Sigmoid colon (tissue), 7 donors: Measurements from ENCODE around the gene PRKCA. TPM values are rescaled to one million over a fixed set of nuclear protein-coding genes. Genes with fewer than 3 reads are reported as not detected.

Experiments
- DNase-seq: peaks from one replicate; pipeline ENCODE4 v3.0.0-alpha.2; 2019
- H3K27ac ChIP-seq, 4 donors: fragments of 200-600 bp; sonication (generic); one replicate each; pipeline ENCODE4 v1.5.1; 2016 to 2019; ENCODE audit warnings: mild to moderate bottlenecking in 1 of 4
- H3K27me3 ChIP-seq, 3 donors: fragments of 200-600 bp; sonication (generic); one replicate each; pipeline ENCODE4 v1.5.1; 2019; ENCODE audit warnings: mild to moderate bottlenecking in 1 of 3
- H3K36me3 ChIP-seq, 4 donors: fragments of 200-600 bp; sonication (generic); one replicate each; pipeline ENCODE4 v1.5.1; 2016 to 2019
- H3K4me1 ChIP-seq, 4 donors: fragments of 200-600 bp; sonication (generic); one replicate each; pipeline ENCODE4 v1.5.1; 2017 to 2019
- H3K4me3 ChIP-seq, 4 donors: fragments of 200-600 bp; sonication (generic); one replicate each; pipeline ENCODE4 v1.5.1; 2017 to 2019; ENCODE audit warnings: mild to moderate bottlenecking in 2 of 4, moderate library complexity in 1 of 4
- H3K9me3 ChIP-seq, 4 donors: fragments of 200-600 bp in 3 of 4; sonication (generic) in 3 of 4; one replicate each; pipeline versions ENCODE4 v1.5.1 to v1.6.1; 2013 to 2019
- EP300 ChIP-seq, 4 donors: sonication (generic); formaldehyde crosslinking; IDR thresholded peaks; one replicate each; pipeline ENCODE4 v1.6.1; 2017; ENCODE audit warnings: antibody characterized with exemption in 4 of 4
- POLR2A ChIP-seq, 2 donors: fragments of 450-650 bp; IDR thresholded peaks; one replicate each; pipeline ENCODE4 v1.6.1; 2016; ENCODE audit warnings: antibody characterized with exemption in 2 of 2, mild to moderate bottlenecking in 2 of 2, moderate library complexity in 2 of 2
- POLR2AphosphoS5 ChIP-seq, 4 donors: sonication (generic); formaldehyde crosslinking; IDR thresholded peaks; one replicate each; pipeline ENCODE4 v1.6.1; 2017; ENCODE audit warnings: antibody characterized with exemption in 4 of 4
- WGBS, 2 donors: extraction: QIAGEN DNeasy Blood & Tissue Kit; methylation state at CpG; one replicate each; pipeline ENCODE4 v1.1.7; 2013; 5-methylcytosine and 5-hydroxymethylcytosine counted together
- intact Hi-C: fragments of 100-400 bp; cut with DNase I; formaldehyde crosslinking; loops from one replicate; pipeline ENCODE4 v1.15.1; 2023
- polyA plus RNA-seq, 3 donors: library from polyadenylated mRNA; stranded (reverse); fragments of 200-250 nt; gene quantifications; one replicate each; pipeline ENCODE4 v1.2.3, GENCODE V29; 2013
- total RNA-seq, 4 donors: library from RNA; depleted of rRNA; stranded (reverse); fragments of >200 nt; gene quantifications; one replicate each; pipeline ENCODE4 v1.1.0, GENCODE V29; 2016
- TF ChIP-seq, protein P1 (sequence below), 4 experiments: fragments of 450-650 bp in 3 of 4; fragments of 200-600 bp in 1 of 4; IDR thresholded peaks; one replicate each; pipeline ENCODE4 v1.5.1; 2016 to 2019; ENCODE audit warnings: antibody characterized with exemption in 4 of 4, mild to moderate bottlenecking in 3 of 4, moderate library complexity in 2 of 4
- donor health status: healthy with polysubstance abuse.
- donor health status: Bipolar disorder and iron deficiency.
- donor health status: healthy.

The PRKCA gene
- total and polyA plus RNA-seq, 7 donors: 6.6 to 58.4 (median 42.6) TPM

DNA sequence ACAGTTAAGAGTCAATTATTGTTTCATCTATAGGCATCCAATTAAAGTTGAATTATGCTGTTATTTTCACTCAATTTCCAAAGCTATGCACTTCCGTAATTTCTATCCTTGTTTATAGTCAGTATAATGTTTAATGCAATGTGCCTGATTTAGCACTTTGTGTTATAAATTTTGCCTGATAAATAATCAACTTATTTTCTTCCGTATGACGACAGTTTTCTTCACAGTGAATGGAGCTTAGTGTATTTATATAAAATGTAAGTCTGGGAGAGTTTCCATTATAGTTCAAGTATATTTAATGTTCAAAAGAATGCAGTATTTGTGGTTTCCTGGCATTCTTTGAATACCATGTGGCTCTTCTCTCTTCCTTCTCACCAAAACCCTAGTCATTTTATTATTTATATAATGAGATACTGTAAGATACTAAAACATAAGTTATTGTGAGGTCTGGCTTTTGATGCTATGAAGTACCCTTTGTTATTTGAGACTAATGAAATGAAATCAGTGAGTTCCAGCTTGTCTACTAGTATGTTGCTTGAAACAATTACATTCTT, 240.6 kb downstream of the PRKCA start:
- TF ChIP-seq, protein P1, sequence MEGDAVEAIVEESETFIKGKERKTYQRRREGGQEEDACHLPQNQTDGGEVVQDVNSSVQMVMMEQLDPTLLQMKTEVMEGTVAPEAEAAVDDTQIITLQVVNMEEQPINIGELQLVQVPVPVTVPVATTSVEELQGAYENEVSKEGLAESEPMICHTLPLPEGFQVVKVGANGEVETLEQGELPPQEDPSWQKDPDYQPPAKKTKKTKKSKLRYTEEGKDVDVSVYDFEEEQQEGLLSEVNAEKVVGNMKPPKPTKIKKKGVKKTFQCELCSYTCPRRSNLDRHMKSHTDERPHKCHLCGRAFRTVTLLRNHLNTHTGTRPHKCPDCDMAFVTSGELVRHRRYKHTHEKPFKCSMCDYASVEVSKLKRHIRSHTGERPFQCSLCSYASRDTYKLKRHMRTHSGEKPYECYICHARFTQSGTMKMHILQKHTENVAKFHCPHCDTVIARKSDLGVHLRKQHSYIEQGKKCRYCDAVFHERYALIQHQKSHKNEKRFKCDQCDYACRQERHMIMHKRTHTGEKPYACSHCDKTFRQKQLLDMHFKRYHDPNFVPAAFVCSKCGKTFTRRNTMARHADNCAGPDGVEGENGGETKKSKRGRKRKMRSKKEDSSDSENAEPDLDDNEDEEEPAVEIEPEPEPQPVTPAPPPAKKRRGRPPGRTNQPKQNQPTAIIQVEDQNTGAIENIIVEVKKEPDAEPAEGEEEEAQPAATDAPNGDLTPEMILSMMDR (IDR thresholded peaks at IDR 0.05): no peak
- TF ChIP-seq POLR2A (IDR thresholded peaks at IDR 0.05): no peak
- TF ChIP-seq POLR2AphosphoS5 (IDR thresholded peaks at IDR 0.05): no peak
- TF ChIP-seq EP300 (IDR thresholded peaks at IDR 0.05): no peak
- H3K9me3 ChIP-seq: no peaks in the 10 kb centered on the region
- no peak for DNase-seq
- peaks cover 0 to 61% (median 55%) of the 10 kb centered on the region in 4 donors for H3K4me1 ChIP-seq
- H3K27ac ChIP-seq: peak overlapping the region in 3 of 4 donors; percentile 75 to 78 (median 75)
- no peak overlapping the region for H3K4me3 ChIP-seq
- H3K36me3 ChIP-seq: no peaks in the 10 kb centered on the region
- intact Hi-C loops: loop anchor here (5.0 kb wide), 1 partner anchor 241 kb away; the partner anchor contains the start of gene PRKCA
- WGBS, 2 donors: 81 to 90% methylated on average over 3 of the region's 3 CpGs
- no peaks in the 10 kb centered on the region for H3K27me3 ChIP-seq

DNA sequence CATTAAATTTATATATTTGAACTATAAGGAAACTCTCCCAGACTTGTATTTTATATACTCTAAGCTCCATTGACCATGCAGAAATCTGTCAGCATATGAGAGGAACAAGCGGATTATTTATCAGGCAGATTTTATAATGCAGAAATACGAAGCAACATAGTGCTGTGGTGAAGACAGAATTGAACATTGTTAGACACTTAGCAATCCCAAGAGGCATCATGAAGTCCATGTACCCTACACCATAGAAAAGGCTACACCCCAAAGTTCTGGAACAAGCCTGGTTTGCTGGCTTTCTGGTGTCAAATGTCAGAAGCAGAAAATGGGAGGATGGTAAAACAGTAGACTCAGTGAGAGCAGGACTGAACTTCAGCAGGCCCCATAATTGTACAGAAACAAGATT, 241.1 kb downstream of the PRKCA start:
- intact Hi-C loops: loop anchor here (5.0 kb wide), 1 partner anchor 241 kb away; the partner anchor contains the start of gene PRKCA
- Histone ChIP-seq H3K4me1 (peaks cover 0 to 62% (median 56%) of the 10 kb centered on the region in 4 donors), H3K36me3 (no peaks in the 10 kb centered on the region), H3K4me3 (no peak overlapping the region), H3K27ac (peak overlapping the region in 3 of 4 donors; percentile 75 to 78 (median 75)), H3K27me3 (no peaks in the 10 kb centered on the region), H3K9me3 (no peaks in the 10 kb centered on the region)
- TF ChIP-seq POLR2AphosphoS5 (IDR thresholded peaks at IDR 0.05): no peak
- TF ChIP-seq POLR2A (IDR thresholded peaks at IDR 0.05): no peak
- TF ChIP-seq, protein P1 (IDR thresholded peaks at IDR 0.05): no peak
- no peak for TF ChIP-seq EP300 (IDR thresholded peaks at IDR 0.05)
- WGBS, 2 donors: 87 to 94% methylated on average over 2 of the region's 2 CpGs
- DNase-seq: no peak

DNA sequence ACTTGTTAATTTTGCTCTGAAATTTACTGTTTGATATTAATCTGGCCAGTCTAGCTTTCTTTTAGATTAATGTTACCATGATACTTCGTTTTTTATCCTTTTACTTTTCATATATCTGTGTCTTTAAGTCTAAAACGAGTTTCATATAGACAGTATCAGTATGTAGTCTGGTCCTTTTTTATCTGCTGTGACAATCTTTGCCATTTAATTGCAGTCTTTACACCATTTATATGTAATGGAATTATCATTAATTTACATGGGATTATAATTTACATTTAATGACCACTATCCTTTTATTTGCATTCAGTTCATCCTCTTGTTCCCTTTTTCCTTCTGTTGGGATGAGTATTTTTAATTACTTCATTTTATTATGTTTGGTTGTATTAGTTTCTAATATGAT, 243.5 kb downstream of the PRKCA start:
- no peak overlapping the region for H3K4me3 ChIP-seq
- H3K9me3 ChIP-seq: no peaks in the 10 kb centered on the region
- 88 to 95% methylated on average over 2 of the region's 2 CpGs for WGBS, 2 donors
- H3K36me3 ChIP-seq: no peaks in the 10 kb centered on the region
- TF ChIP-seq POLR2A (IDR thresholded peaks at IDR 0.05): no peak
- peaks cover 0 to 61% (median 53%) of the 10 kb centered on the region in 4 donors for H3K4me1 ChIP-seq
- no peak overlapping the region for H3K27ac ChIP-seq
- H3K27me3 ChIP-seq: no peaks in the 10 kb centered on the region
- intact Hi-C loops: no loop called here
- DNase-seq: no peak

DNA sequence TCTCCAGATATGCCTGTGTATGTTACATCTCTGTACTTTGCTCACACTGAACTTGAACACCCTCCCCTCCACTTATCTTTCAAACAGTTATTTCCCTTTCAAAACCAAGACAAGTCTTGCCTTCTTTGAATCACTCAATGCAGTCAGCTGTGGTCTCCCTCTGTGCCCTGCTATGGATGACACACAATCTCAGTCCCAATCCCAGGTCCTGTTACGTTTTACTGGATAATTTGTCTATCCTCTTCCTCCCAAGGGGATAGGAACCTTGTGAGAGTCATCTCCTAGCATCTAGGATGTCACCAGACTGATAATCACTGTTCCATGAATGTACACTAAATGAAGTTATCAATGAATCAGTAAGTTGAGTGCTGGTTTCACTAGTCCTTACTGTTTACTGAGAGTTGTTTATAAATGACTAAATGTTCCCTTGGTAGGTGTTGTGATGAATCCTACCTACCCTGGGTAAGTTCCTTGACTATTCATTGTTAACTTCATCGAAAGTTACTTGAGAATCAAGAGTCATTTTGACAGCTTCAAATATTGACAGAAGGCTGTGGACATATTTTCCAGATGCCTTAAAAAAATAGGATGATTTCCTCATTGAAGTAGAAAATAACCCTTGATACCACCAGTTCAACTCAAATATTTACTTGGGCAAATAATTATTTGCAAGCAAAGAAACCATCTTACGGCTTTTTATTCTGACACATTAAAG, 244.9 kb downstream of the PRKCA start:
- 22 to 64% methylated on average over 3 of the region's 3 CpGs for whole genome bisulfite sequencing, 2 donors
- Histone ChIP-seq H3K36me3 (no peaks in the 10 kb centered on the region), H3K27ac (no peak overlapping the region), H3K9me3 (no peaks in the 10 kb centered on the region), H3K4me3 (no peak overlapping the region), H3K4me1 (peaks cover 0 to 48% (median 39%) of the 10 kb centered on the region in 4 donors), H3K27me3 (no peaks in the 10 kb centered on the region)
- intact Hi-C loops: no loop called here
- DNase-seq: no peak
- TF ChIP-seq EP300 (IDR thresholded peaks at IDR 0.05): no peak
- TF ChIP-seq POLR2AphosphoS5 (IDR thresholded peaks at IDR 0.05): no peak
- TF ChIP-seq POLR2A (IDR thresholded peaks at IDR 0.05): no peak
- TF ChIP-seq, protein P1 (IDR thresholded peaks at IDR 0.05): no peak

DNA sequence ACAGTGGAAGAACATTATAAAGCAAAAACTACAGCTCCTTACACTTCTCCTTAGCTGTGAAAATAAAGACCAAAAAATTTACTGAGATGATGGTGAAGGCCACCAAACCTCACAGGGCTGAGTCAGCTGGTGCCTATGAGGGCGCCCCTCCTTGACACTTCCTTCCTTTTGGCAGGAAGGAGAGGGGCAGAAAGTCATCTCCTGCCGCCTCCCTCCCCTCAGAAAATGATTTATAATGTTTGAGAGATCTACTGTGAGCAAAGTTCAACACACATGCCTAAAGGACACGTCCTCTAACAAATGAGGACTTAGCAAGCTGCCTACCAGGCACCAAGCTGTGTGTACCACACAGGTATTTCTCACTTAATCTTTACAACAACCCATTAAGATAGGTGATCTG, 245.7 kb downstream of the PRKCA start:
- no peak for DNase-seq
- TF ChIP-seq POLR2A (IDR thresholded peaks at IDR 0.05) (no peak), POLR2AphosphoS5 (IDR thresholded peaks at IDR 0.05) (no peak), EP300 (IDR thresholded peaks at IDR 0.05) (no peak)
- TF ChIP-seq, protein P1 (IDR thresholded peaks at IDR 0.05): no peak

More for the DNA sequence above, 245.7 kb downstream of the PRKCA start:
- Histone ChIP-seq H3K4me3 (no peak overlapping the region), H3K27me3 (no peaks in the 10 kb centered on the region), H3K9me3 (no peaks in the 10 kb centered on the region), H3K4me1 (peaks cover 0 to 41% (median 31%) of the 10 kb centered on the region in 4 donors), H3K36me3 (no peaks in the 10 kb centered on the region), H3K27ac (peak overlapping the region in 1 of 4 donors; percentile 62)
- 21 to 35% methylated on average over 3 of the region's 3 CpGs for WGBS, 2 donors
- intact Hi-C loops: no loop called here
